Jurkat, Clone E6-1 (cell line): ENCODE results near the gene EWSR1.
"Not testable (repeated sequence)": the region's sequence is repeated elsewhere in the genome, so short reads cannot be mapped to it uniquely, and the experiment has no call there.

Experiments used
- DNase-seq: peaks from one replicate; pipeline ENCODE4 v3.0.0-alpha.2; 2011; ENCODE audit warnings: low read depth, low spot score
- H3K4me3 ChIP-seq: 2 replicates; pipeline ENCODE4 v1.5.1; 2011; ENCODE audit warnings: mild to moderate bottlenecking, low read length, control low read depth, moderate library complexity

Gene EWSR1

DNA sequence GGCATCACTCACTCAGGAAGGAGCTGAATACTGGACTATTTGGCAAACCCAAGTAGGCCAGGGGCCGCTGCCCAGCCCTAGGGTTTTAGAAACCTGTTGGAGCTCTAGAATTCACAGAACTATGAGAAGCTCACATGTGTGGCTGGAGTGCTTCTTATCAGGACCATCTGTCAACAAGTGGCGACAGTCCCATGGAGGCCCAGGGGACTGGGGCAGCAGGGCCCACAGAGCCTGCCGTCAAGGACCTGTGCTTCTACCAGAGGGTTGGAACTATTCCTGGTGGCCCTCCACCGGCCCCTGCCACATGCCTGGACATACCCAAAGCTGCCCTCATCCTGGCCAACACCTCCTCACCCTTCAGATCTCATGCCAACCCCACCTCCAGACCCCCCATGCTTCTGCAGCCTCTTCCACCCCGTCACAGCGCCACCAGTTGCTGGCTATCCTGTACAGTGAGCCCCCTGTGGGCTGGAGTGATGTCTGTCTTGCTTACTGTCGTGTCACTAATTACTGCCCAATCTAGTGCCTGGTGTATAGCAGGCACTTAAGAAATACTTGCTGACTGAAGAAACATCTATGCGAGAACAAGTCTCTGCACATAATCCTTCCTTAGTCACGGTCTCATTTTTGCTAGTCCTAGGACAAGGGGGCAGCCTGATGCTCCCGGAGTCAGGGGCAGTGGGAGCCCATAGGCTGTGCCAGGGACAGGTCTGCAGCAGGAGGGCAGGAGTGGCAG lies 74.7 kb downstream of the EWSR1 start:
- no peak for DNase-seq
- H3K4me3 ChIP-seq = no peak overlapping the region

- DNase-seq = no peak
- no peak overlapping the region for H3K4me3 ChIP-seq
Measured at GRCh38 chr22:29343313-29343805, 75.3 kb downstream of the EWSR1 start.

GRCh38 chr22:29344137-29344536 lies 76.1 kb downstream of the EWSR1 start:
- DNase-seq = no peak
- no peak overlapping the region for H3K4me3 ChIP-seq

DNA sequence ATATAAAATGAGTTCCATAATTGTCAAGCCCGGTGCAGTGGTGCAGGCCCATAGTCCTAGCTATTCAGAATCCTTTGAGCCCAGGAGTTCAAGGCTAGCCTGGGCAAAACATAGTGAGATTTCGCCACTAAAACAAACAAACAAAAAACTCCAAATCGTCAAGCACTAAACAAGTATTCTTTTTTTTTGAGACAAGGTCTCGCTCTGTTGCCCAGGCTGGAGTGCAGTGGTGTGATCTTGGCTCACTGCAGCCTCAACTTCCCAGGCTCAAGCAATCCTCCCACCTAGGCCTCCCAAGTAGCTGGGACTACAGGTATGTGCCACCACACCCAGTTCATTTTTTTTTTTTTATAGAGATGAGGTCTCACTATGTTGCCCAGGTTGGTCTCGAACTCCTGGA lies 76.8 kb downstream of the EWSR1 start:
- not testable (repeated sequence) for DNase-seq, H3K4me3 ChIP-seq

DNA sequence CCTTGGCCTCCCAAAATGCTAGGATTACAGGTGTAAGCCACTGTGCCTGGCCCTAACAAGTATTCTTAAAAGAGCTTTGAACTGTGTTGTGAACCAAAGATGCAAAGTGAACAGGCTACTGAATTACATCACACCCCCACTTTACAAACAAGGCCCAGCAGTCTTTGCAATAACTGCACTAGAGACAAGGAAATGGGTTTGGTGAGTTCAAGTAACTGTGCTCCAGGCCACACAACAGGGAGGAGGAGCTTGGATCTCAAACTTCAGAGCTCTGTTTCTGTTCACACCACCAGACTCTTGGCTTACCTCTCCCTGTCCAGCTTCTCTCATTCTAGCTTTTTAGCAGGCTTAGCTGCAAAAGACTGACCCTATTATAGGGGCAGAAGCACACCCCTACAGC lies 77.9 kb downstream of the EWSR1 start:
- no peak for DNase-seq
- no peak overlapping the region for H3K4me3 ChIP-seq

DNA sequence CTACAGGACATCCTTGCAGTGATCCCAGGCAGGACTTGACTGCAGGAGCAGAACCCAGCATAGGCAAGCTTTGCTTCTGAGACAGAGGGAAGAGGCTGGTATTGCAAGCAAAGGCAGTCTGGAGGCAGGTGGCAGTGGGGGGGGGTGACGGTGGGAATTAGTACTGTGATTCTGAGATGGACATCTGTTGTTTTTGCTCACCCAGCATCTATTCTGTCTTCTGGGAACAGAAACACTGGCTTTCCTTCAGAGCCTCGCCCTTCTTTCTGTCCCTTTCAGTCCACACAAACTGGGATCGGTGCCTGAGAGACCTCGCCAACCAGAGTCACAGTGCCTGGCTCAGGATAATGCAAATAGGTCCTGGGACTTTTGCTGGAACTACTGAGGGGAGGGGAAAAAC lies 78.6 kb downstream of the EWSR1 start:
- no peak for DNase-seq
- H3K4me3 ChIP-seq = no peak overlapping the region

DNA sequence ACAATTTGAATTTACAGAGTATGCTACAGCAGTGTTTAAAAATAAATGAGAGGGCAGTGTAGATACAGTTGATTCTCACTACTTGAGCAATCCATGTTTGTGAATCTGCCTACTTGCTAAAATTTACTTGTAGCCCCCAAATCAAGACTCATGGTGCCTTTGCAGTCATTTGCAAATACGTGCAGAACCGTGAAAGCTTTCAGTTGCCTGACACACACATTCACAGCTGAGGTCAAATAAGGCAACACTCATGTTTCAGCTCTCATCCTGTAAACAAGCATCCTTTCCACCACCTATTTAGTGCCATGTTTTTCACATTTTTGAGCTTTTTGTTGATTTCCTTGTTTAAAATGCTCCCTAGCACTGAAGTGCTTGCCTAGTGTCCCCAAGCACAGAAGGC lies 80.0 kb downstream of the EWSR1 start:
- H3K4me3 ChIP-seq = no peak overlapping the region
- no peak for DNase-seq

DNA sequence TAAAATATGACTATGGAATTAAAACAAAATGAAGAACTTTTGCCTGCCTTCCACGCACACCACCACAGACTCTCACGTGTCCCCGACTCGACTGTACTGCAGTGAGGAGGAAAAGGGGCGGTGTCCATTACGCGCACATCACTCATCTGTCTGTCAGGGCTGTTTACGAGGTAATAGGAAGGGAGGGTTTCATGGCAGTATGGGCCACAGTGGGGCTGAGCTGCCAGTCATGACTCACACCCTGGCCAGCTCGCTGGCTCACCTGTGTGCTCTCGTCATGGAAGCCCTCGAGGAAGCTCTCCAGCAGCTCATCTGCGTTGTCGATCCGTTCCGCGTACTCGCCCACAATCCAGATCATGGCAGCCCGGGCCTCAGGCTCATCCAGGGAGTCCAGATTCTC lies 80.9 kb downstream of the EWSR1 start:
- DNase-seq = no peak
- H3K4me3 ChIP-seq = no peak overlapping the region
